Endothelial cell of umbilical vein (primary cell): Measurements from ENCODE around the gene CWC27. TPM values are rescaled to one million over a fixed set of nuclear protein-coding genes. Genes with fewer than 3 reads are reported as not detected.

ENCODE experiments used
- BruUV-seq: library from RNA; stranded (reverse); fragments of 400-500 nt; replicated peaks from 2 replicates; lab custom pipeline; 2021; lab: Mats Ljungman, UMichigan
- CTCF ChIA-PET: fragments of 300-600, 350-600 bp; sonication (Branson Sonifier 250); formaldehyde crosslinking; loops from one replicate; lab custom pipeline; 2021; ENCODE audit warnings: antibody characterized with exemption, inconsistent platforms; lab: Charles Lee
- POLR2A ChIA-PET: fragments of 300-600, 350-600 bp; sonication (Branson Sonifier 250); formaldehyde crosslinking; loops from one replicate; lab custom pipeline; 2021; ENCODE audit warnings: antibody characterized with exemption, inconsistent platforms; lab: Charles Lee
- DNase-seq: peaks from one replicate; pipeline ENCODE4 v3.0.0-alpha.2; 2011; ENCODE audit warnings: low read depth, low spot score
- FAIRE-seq: peaks from 2 replicates; lab custom pipeline; 2011; peaks lifted over from hg19 to GRCh38; lab: Jason Lieb, UNC
- H2AFZ ChIP-seq: 2 replicates; pipeline ENCODE4 v1.6.0; 2012; ENCODE audit warnings: low read depth, low read length, control low read depth, inconsistent platforms
- H3K27ac ChIP-seq: 2 replicates; pipeline ENCODE4 v1.5.1; 2011; ENCODE audit warnings: low read depth, mild to moderate bottlenecking, control low read depth, low read length, moderate library complexity; ENCODE audit not compliant: insufficient read depth
- H3K27me3 ChIP-seq, 2 experiments: 2 replicates each; pipeline versions ENCODE4 v1.6.0 to v1.6.1; 2011; ENCODE audit warnings: low read length in 2 of 2, mixed read lengths in 1 of 2; ENCODE audit not compliant: control insufficient read depth in 2 of 2, insufficient read depth in 2 of 2
- H3K36me3 ChIP-seq, 2 experiments: 2 replicates in 1 of 2; 3 replicates in 1 of 2; pipeline ENCODE4 v1.5.1; 2011; ENCODE audit warnings: low read length in 2 of 2, mild to moderate bottlenecking in 1 of 2, moderate library complexity in 1 of 2; ENCODE audit not compliant: control insufficient read depth in 2 of 2, insufficient read depth in 2 of 2; ENCODE audit errors: extremely low read depth in 1 of 2
- H3K4me1 ChIP-seq: 3 replicates; pipeline ENCODE4 v1.5.1; 2011; ENCODE audit warnings: mild to moderate bottlenecking, low read length; ENCODE audit not compliant: control insufficient read depth, insufficient read depth; ENCODE audit errors: extremely low read depth
- H3K4me2 ChIP-seq: 2 replicates; pipeline ENCODE4 v1.6.1; 2011; ENCODE audit warnings: low read length, control low read depth, mixed read lengths; ENCODE audit not compliant: insufficient read depth
- H3K4me3 ChIP-seq, 3 experiments: fragments of 200-600 bp in 1 of 3; sonication (generic), shearing (Covaris generic) in 1 of 3; replicated peaks in 1 of 3; 2 replicates each; pipeline ENCODE4 v1.5.1; 2011 to 2016; ENCODE audit warnings: control low read depth in 3 of 3, low read length in 3 of 3, mild to moderate bottlenecking in 2 of 3, inconsistent platforms in 1 of 3, low read depth in 1 of 3, moderate library complexity in 1 of 3; ENCODE audit not compliant: insufficient read depth in 1 of 3
- H3K79me2 ChIP-seq: 2 replicates; pipeline ENCODE4 v1.6.0; 2012; ENCODE audit warnings: low read length, inconsistent platforms; ENCODE audit not compliant: control insufficient read depth, insufficient read depth
- H3K9ac ChIP-seq: replicated peaks from 2 replicates; pipeline ENCODE3; 2011; ENCODE audit warnings: low read length, control low read depth; ENCODE audit not compliant: insufficient read depth; ENCODE audit errors: extremely low read depth
- H3K9me1 ChIP-seq: replicated peaks from 3 replicates; pipeline ENCODE4 v1.6.0; 2011; ENCODE audit warnings: mild to moderate bottlenecking, low read length; ENCODE audit not compliant: control insufficient read depth, insufficient read depth; ENCODE audit errors: extremely low read depth
- H3K9me3 ChIP-seq: replicated peaks from 2 replicates; pipeline ENCODE4 v1.5.1; 2012; ENCODE audit warnings: low read length, inconsistent platforms; ENCODE audit not compliant: control insufficient read depth, insufficient read depth
- H4K20me1 ChIP-seq: replicated peaks from 2 replicates; pipeline ENCODE3; 2011; ENCODE audit warnings: mild to moderate bottlenecking, low read length; ENCODE audit not compliant: control insufficient read depth, insufficient read depth; ENCODE audit errors: extremely low read depth
- EZH2 ChIP-seq: IDR thresholded peaks from 2 replicates; pipeline ENCODE4 v1.6.1; 2012; ENCODE audit warnings: borderline replicate concordance, low read depth, mild to moderate bottlenecking, moderate library complexity, low read length, inconsistent platforms; ENCODE audit not compliant: severe bottlenecking
- FOS ChIP-seq: IDR thresholded peaks from 2 replicates; pipeline ENCODE4 v1.6.1; 2011; ENCODE audit warnings: mild to moderate bottlenecking, low read length, moderate library complexity, borderline replicate concordance; ENCODE audit not compliant: insufficient read depth
- GATA2 ChIP-seq: IDR thresholded peaks from 2 replicates; pipeline ENCODE4 v1.7.0; 2011; ENCODE audit warnings: low read depth, mild to moderate bottlenecking, moderate library complexity, mixed read lengths, low read length; ENCODE audit not compliant: insufficient read length, insufficient read depth
- JUN ChIP-seq: IDR thresholded peaks from 2 replicates; pipeline ENCODE4 v1.6.1; 2011; ENCODE audit warnings: borderline replicate concordance, low read depth; ENCODE audit not compliant: insufficient read length, insufficient read depth
- MAX ChIP-seq: IDR thresholded peaks from 2 replicates; pipeline ENCODE4 v1.6.1; 2011; ENCODE audit not compliant: insufficient read depth, insufficient read length
- MYC ChIP-seq: IDR thresholded peaks from one replicate; pipeline ENCODE4 v1.6.1; 2011; ENCODE audit warnings: mild to moderate bottlenecking, low read depth, low read length
- POLR2A ChIP-seq: IDR thresholded peaks from 2 replicates; pipeline ENCODE4 v1.6.1; 2012; ENCODE audit warnings: low read depth, mild to moderate bottlenecking, control low read depth, low read length
- POLR2AphosphoS5 ChIP-seq: IDR thresholded peaks from 2 replicates; pipeline ENCODE4 v1.6.1; 2012; ENCODE audit warnings: low read depth, mild to moderate bottlenecking, control low read depth, low read length, moderate library complexity; ENCODE audit not compliant: insufficient read depth
- dilution Hi-C: fragments of 300-500 bp; cut with MboI; formaldehyde crosslinking; loops from one replicate; pipeline ENCODE4 v1.15.0; 2019; ENCODE audit warnings: low sequenced_read_pairs; ENCODE audit not compliant: extremely low pct_ligation_motif_present
- intact Hi-C: fragments of 100-400 bp; cut with micrococcal nuclease; formaldehyde crosslinking; loops from one replicate; pipeline ENCODE4 v1.10.0; 2022
- polyA plus RNA-seq, 4 experiments: library from polyadenylated mRNA; depleted of rRNA in 3 of 4; stranded (reverse) in 3 of 4; unstranded in 1 of 4; fragments of >200 nt; gene quantifications; 2 replicates each; pipeline versions ENCODE4 v1.2.1 to v1.2.3, GENCODE V29; 2011 to 2012; ENCODE audit warnings: missing spikeins in 1 of 4
- total RNA-seq: library from RNA; stranded (reverse); gene quantifications from 2 replicates; pipeline ENCODE4 v1.2.3, GENCODE V29; 2021
- TF ChIP-seq, protein P1 (sequence below), 2 donors: IDR thresholded peaks; 1 replicate in 1 of 2; 2 replicates in 1 of 2; pipeline ENCODE4 v1.5.1; 2011; ENCODE audit warnings: low read length in 2 of 2, mild to moderate bottlenecking in 2 of 2, moderate library complexity in 2 of 2, control low read depth in 1 of 2, inconsistent platforms in 1 of 2, low read depth in 1 of 2; ENCODE audit not compliant: insufficient read depth in 1 of 2; ENCODE audit errors: extremely low read depth in 1 of 2

Gene CWC27
- total and polyA plus RNA-seq, 2 donors (not counting 3 experiments of a cell fraction or from before 2014, with no cell fraction given): 11.9 to 23.8 TPM

DNA sequence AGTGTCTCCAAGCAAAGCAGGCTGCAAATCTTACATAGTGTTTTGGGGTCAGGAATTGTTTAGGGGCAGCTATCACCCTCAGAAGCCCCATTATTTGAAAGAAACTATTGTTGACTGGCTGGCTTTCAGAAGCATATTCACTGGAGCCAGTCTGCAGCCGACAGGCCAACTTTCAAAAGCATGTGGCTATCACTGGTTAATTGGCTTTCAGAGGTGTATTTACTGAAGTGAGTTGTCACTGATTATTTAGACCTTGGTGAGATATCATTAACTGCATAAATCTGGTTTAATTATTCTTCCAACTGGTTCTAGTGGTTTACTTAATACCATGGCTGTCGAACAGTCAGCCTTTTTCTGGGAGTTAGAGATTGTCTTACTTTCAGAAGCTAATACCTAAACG, 247.0 kb downstream of the CWC27 start:
- FAIRE-seq (no peak), DNase-seq (no peak)
- CTCF ChIA-PET: no interaction called here
- dilution Hi-C loops (no loop called here), intact Hi-C loops (no loop called here)
- Histone ChIP-seq H3K79me2 (no peaks in the 10 kb centered on the region), H3K9me1 (no peaks in the 10 kb centered on the region), H3K27me3 (no peaks in the 10 kb centered on the region), H3K4me2 (no peak overlapping the region), H3K4me3 (no peak overlapping the region), H3K9ac (no peak overlapping the region), H3K27ac (no peak overlapping the region), H2AFZ (no peak overlapping the region), H3K9me3 (no peaks in the 10 kb centered on the region), H3K36me3 (no peaks in the 10 kb centered on the region), H3K4me1 (no peaks in the 10 kb centered on the region), H4K20me1 (no peaks in the 10 kb centered on the region)
- BruUV-seq: no TSS peak
- TF ChIP-seq GATA2 (no peak), EZH2 (no peak), FOS (no peak), POLR2AphosphoS5 (no peak), POLR2A (no peak), MYC (no peak)
- TF ChIP-seq, protein P1, sequence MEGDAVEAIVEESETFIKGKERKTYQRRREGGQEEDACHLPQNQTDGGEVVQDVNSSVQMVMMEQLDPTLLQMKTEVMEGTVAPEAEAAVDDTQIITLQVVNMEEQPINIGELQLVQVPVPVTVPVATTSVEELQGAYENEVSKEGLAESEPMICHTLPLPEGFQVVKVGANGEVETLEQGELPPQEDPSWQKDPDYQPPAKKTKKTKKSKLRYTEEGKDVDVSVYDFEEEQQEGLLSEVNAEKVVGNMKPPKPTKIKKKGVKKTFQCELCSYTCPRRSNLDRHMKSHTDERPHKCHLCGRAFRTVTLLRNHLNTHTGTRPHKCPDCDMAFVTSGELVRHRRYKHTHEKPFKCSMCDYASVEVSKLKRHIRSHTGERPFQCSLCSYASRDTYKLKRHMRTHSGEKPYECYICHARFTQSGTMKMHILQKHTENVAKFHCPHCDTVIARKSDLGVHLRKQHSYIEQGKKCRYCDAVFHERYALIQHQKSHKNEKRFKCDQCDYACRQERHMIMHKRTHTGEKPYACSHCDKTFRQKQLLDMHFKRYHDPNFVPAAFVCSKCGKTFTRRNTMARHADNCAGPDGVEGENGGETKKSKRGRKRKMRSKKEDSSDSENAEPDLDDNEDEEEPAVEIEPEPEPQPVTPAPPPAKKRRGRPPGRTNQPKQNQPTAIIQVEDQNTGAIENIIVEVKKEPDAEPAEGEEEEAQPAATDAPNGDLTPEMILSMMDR (IDR thresholded peaks at IDR 0.05; ENCODE audit: extremely low read depth in 1 of 2, insufficient read depth in 1 of 2, low read depth in 1 of 2, low read length in 2 of 2): no peak
- POLR2A ChIA-PET: no interaction called here

GRCh38 chr5:65017636-65018035, 248.9 kb downstream of the CWC27 start:
- Histone ChIP-seq H3K9me3 (no peaks in the 10 kb centered on the region), H3K79me2 (no peaks in the 10 kb centered on the region), H3K36me3 (no peaks in the 10 kb centered on the region), H4K20me1 (no peaks in the 10 kb centered on the region), H2AFZ (no peak overlapping the region), H3K4me3 (no peak overlapping the region), H3K27me3 (no peaks in the 10 kb centered on the region), H3K9ac (no peak overlapping the region), H3K27ac (no peak overlapping the region), H3K4me1 (no peaks in the 10 kb centered on the region), H3K9me1 (no peaks in the 10 kb centered on the region), H3K4me2 (no peak overlapping the region)
- TF ChIP-seq POLR2A: no peak
- TF ChIP-seq EZH2: no peak
- no peak for TF ChIP-seq JUN
- no peak for TF ChIP-seq GATA2
- no peak for TF ChIP-seq POLR2AphosphoS5
- TF ChIP-seq, protein P1 (IDR thresholded peaks at IDR 0.05; ENCODE audit: extremely low read depth in 1 of 2, insufficient read depth in 1 of 2, low read depth in 1 of 2, low read length in 2 of 2): no peak
- TF ChIP-seq MAX: no peak
- no peak for TF ChIP-seq FOS
- CTCF ChIA-PET: no interaction called here
- POLR2A ChIA-PET: no interaction called here
- dilution Hi-C loops (no loop called here), intact Hi-C loops (no loop called here)
- no peak for DNase-seq
- no TSS peak for BruUV-seq
- no peak for FAIRE-seq
